ENCODE results near the gene COX5A.
"Not testable (repeated sequence)": the region's sequence is repeated elsewhere in the genome, so short reads cannot be mapped to it uniquely, and the experiment has no call there.

COX5A gene

GRCh38 chr15:74895830-74896229 lies 42.0 kb downstream of the COX5A start:
- DNase-seq, result no peak

DNA sequence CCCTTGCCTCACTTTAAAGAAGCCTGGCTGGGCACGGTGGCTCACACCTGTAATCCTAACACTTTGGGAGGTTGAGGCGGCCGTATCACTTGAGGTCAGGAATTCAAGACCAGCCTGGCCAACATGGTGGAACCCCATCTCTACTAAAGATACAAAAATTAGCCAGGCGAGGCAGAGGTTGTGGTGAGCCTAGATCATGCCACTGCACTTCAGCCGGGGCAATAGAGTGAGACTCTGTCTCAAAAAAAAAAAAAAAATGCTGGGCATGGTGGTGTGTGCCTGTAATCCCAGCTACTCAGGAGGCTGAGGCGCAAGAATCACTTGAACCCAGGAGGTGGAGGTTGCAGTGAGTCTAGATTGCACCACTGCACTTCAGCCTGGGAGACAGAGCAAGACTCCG lies 43.5 kb downstream of the COX5A start:
- DNase-seq, result not testable (repeated sequence)

DNA sequence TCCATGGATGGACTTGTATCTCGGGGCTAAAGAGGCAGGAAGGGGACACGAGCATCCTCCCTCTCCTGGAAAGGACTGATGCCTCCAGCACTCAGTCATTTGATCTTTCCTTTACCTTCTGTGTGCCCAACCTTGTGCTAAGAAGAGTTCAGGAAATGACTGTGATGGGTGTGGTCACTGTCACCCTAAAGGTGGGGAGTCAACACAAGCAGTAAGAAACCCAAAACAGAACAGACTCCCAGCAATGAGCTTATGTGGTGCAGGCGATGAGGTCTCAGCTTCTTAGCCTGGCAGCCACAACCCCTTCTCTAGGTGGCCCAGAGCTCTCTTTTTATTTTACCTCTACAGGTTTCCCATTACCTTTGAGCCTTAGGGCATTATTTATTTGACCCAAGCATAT lies 44.2 kb downstream of the COX5A start:
- DNase-seq, result no peak

GRCh38 chr15:74892931-74893330 lies 44.9 kb downstream of the COX5A start:
- DNase-seq, result no peak

DNA sequence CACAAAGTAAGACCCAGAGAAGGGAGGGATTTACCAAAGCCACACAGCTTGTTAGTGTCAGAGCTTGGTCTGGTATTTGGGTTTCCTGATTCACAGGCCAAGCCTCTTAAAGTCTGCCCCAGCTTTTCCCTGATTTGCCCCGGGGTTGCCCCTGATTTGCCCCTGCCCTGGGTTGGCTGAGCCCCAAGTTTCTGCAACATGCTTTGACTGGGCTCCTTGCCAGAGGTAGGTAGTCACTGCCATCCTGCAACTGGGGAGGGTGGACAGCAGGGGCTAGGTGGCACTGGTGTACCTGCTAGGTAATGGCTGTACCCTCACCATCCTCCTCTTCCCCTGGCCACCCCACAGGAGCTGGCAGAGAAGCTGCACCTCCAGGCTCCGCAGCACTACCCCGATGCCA lies 45.6 kb downstream of the COX5A start:
- no peak for DNase-seq

DNA sequence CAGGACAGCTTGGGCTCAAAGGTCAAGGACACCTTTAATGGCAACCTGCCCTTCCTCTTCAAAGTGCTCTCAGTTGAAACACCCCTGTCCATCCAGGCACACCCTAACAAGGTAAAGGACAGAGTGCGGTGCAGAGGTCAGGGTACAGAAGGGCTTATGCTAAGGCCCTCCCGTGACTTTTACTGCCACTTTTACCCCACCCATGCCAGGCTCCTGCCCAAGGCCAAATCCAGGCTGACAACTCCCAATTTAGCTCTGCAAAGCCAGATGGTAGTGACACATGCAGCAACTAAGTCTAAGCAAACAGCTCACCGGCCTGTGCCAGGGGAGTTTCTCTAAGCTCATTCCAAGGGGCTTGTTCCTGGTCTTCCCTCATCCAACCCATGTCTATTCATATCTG lies 46.4 kb downstream of the COX5A start:
- no peak for DNase-seq

DNA sequence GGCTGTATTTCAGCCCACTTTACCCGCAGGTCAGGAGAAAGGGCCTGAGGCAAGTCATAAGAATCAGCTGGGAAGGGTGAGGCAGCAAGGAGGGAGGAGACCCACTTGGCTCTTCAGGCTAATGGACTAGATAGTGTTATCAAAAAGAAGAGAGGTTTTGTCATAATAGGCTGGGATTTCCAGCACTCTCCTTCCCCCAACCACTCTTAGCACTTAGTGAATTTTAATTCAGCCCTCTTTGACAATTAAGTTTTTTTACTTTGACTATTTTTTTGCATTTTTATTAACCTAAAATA lies 47.3 kb downstream of the COX5A start:
- DNase-seq, result no peak

GRCh38 chr15:74889883-74890664 lies 47.8 kb downstream of the COX5A start, which contains the start of gene MPI:
Gene MPI (plus strand): TSS chr15:74890042. CDS start chr15:74890074, 32 bp downstream.
- DNase-seq, result no peak

- DNase-seq, result no peak
Observed at GRCh38 chr15:74889390-74889882, 48.4 kb downstream of the COX5A start.

- no peak for DNase-seq
Observed at GRCh38 chr15:74888716-74889115, 49.2 kb downstream of the COX5A start.

GRCh38 chr15:74887537-74888193 lies 50.2 kb downstream of the COX5A start:
- not testable (repeated sequence) for DNase-seq

DNA sequence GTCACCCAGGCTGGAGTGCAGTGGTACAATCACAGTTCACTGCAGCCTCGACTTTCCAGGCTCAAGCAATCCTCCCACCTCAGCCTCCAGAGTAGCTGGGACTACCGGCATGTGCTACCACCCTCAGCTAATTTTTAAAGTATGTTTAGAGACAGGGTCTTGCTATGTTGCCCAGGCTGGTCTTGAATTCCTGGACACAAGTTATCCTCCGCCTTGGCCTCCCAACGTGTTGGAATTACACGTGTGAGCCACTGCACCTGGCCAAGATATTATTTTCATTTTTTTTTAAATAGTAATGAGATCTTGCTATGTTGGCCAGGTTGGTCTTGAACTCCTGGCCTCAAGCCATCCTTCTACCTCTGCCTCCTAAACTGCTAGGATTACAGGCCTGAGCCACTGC lies 52.4 kb downstream of the COX5A start:
- no peak for DNase-seq

GRCh38 chr15:74884428-74885223 lies 53.2 kb downstream of the COX5A start:
- DNase-seq, result no peak

- DNase-seq, result no peak
Observed at GRCh38 chr15:74882528-74882927, 55.3 kb downstream of the COX5A start.

DNA sequence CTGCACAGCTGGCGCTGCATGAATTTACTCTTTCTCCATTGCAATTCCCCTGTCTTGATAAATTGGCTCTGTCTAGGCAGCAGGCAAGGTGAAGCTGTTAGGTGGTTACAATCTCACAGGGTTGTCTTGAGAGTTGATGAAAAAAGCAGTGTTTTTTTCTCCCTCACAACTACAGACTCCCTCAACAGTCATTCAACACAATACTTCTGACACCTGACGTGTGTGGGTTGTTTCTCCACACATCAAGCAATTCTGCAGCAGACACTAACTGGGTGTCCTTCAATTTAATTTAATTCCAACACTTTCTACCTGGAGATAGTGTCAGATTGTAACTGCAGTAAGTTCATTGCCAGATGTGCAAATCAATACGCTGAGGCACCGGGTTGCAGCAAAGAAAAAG lies 59.6 kb downstream of the COX5A start:
- no peak for DNase-seq

DNA sequence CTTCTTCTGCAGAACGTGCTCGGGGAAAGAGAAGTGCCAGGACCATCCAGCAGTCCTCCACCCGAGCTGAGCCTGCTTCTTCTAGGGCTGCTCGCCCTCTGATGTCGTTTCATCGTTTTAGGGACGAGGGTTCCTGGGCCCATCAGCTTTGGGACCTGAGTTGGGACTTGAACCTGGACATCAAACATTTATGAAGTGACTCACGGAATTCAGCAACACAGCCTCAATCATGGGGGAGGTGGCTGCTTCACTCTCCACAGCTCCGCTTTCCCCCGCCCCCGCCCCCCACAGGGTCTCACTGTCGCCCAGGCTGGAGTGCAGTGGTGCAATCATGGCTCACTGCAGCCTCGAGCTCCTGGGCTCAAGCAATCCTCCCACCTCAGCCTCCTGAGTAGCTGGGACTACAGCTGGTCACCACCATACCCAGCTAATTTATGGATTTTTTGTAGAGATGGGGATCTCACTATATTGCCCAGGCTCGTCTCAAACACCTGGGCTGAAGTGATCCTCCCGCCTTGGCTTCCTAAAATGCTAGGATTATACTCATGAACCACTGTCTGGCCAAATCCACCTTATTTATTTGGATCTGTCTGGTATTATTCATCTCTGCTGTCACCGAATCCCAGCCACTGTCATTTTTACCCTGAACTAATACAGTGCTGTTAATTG lies 64.0 kb downstream of the COX5A start:
- DNase-seq, result no peak

- peak; percentile 76 for DNase-seq
Observed at GRCh38 chr15:74873036-74873755, 64.7 kb downstream of the COX5A start, which contains the start of gene SCAMP2. Gene SCAMP2 (minus strand): TSS chr15:74873365. CDS start chr15:74873255, 110 bp downstream.

GRCh38 chr15:74872702-74873035 lies 65.2 kb downstream of the COX5A start:
- DNase-seq, result no peak

DNA sequence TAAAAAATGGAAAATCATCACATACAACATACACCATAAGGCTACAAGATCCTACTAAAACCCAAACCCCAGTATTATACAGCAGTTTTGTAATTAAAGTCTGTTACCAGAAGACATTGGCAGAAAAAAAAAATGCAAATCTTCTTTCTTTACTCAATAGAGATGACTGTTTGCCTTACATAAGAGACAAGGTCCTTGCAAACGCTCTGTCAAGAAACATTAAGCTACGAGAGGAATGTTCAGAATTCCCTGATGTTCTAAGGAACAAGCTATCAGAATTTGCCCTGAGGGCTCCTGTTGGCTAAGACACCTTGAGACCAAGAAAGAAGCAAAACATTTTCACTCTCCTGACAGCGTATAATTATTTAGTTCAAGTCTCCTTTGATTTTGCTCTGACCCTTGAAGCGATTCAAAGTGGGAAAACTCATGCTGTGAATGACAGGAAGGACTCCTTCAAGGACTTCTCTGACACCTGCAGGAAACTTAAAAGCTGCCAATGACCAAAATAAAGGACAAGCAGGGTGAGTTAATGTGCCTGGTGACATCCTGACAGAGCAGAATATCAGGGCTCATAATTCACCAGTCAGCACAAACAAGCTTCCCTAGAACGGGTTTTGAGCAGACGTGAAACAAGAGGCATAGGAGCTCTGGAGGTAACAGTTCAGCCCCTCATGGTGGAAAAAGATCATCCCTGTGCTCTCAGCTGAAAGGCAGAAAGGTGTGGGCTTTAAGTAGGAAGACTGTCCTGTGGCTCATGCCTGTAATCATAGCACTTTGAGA lies 67.2 kb downstream of the COX5A start:
- no peak for DNase-seq

All from NCI-H187 treated with DMSO at 0.1 percent for 48 hours (cell line).